ENCODE results near the gene ABCF3. TPM values are rescaled to one million over a fixed set of nuclear protein-coding genes. Genes with fewer than 3 reads are reported as not detected.

ABCF3 gene, protein sequence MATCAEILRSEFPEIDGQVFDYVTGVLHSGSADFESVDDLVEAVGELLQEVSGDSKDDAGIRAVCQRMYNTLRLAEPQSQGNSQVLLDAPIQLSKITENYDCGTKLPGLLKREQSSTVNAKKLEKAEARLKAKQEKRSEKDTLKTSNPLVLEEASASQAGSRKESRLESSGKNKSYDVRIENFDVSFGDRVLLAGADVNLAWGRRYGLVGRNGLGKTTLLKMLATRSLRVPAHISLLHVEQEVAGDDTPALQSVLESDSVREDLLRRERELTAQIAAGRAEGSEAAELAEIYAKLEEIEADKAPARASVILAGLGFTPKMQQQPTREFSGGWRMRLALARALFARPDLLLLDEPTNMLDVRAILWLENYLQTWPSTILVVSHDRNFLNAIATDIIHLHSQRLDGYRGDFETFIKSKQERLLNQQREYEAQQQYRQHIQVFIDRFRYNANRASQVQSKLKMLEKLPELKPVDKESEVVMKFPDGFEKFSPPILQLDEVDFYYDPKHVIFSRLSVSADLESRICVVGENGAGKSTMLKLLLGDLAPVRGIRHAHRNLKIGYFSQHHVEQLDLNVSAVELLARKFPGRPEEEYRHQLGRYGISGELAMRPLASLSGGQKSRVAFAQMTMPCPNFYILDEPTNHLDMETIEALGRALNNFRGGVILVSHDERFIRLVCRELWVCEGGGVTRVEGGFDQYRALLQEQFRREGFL
- total RNA-seq: 31.6 and 33.1 TPM in 2 replicates
- polyA plus RNA-seq: 62.7 and 68.8 TPM in 2 replicates

DNA sequence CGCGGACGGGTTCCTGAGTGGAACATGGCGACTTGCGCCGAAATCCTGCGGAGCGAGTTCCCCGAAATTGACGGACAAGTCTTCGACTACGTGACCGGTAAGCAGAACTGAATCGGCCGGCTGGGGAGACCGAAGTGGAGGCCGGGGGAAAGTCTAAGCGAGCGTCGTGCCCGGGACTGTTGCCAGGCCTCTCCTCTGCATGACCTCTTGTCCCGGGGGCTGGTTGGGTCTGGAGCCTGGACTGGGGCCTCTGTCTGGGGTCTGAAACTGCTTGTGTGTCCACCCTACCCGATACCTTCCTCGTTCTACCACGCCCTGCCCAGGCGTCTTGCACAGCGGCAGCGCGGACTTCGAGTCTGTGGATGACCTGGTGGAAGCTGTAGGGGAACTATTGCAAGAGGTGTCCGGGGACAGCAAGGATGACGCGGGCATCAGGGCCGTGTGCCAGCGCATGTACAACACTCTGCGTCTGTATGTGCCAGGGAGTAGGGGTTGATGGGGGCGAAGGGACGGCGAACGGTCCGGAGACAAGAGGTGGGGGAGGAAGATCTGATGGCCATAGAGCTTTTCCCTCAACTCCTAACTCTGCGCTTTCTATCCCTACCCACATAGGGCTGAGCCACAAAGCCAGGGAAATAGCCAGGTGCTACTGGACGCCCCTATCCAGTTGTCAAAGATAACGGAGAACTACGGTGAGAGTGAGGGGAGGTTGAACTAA is at the start of gene ABCF3:
TSS of gene ABCF3 (plus strand) at position 16 of the 718 bp plus-strand sequence. CDS start at position 25, 9 bp downstream.
- DNase-seq (ENCODE audit: low spot score): no peak

DNA sequence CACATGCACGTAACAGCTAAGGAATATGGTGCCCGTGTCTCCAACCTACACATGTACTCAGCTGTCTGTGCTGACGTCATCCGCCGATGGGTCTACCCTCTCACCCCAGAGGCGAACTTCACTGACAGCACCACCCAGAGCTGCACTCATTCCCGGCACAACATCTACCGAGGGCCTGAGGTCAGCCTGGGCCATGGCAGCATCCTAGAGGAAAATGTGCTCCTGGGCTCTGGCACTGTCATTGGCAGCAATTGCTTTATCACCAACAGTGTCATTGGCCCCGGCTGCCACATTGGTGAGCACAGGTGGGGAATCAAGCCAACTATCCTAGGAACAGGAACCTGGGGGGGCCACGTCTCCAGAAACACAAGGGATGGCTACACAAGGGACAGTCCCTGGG is 45.6 kb upstream of the ABCF3 start:
- Histone ChIP-seq H3K27ac (no peak overlapping the region), H3K79me2 (peaks cover 54% of the 10 kb centered on the region), H3K4me2 (no peak overlapping the region), H3K4me3 (no peak overlapping the region), H2AFZ (no peak overlapping the region), H3K4me1 (ENCODE audit: insufficient read depth) (peaks cover 14% of the 10 kb centered on the region), H3K9me2 (replicated peaks; ENCODE audit: insufficient read depth) (no peaks in the 10 kb centered on the region), H3K9me3 (ENCODE audit: low read depth) (no peaks in the 10 kb centered on the region), H3K36me3 (replicated peaks; ENCODE audit: insufficient read depth, low read depth) (no peaks in the 10 kb centered on the region), H4K20me1 (ENCODE audit: insufficient read depth, poor library complexity, severe bottlenecking) (peaks cover 8% of the 10 kb centered on the region), H3K27me3 (no peaks in the 10 kb centered on the region)
- DNase-seq (ENCODE audit: low spot score): no peak
- WGBS (ENCODE audit: low lambda C conversion rate, missing lambda C conversion rate): 95% methylated on average over 10 of the region's 10 CpGs
- TF ChIP-seq EZH2phosphoT487 (IDR thresholded peaks at IDR 0.05; ENCODE audit: low read depth, severe bottlenecking, unreplicated experiment): no peak
- TF ChIP-seq, protein P1, sequence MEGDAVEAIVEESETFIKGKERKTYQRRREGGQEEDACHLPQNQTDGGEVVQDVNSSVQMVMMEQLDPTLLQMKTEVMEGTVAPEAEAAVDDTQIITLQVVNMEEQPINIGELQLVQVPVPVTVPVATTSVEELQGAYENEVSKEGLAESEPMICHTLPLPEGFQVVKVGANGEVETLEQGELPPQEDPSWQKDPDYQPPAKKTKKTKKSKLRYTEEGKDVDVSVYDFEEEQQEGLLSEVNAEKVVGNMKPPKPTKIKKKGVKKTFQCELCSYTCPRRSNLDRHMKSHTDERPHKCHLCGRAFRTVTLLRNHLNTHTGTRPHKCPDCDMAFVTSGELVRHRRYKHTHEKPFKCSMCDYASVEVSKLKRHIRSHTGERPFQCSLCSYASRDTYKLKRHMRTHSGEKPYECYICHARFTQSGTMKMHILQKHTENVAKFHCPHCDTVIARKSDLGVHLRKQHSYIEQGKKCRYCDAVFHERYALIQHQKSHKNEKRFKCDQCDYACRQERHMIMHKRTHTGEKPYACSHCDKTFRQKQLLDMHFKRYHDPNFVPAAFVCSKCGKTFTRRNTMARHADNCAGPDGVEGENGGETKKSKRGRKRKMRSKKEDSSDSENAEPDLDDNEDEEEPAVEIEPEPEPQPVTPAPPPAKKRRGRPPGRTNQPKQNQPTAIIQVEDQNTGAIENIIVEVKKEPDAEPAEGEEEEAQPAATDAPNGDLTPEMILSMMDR (IDR thresholded peaks at IDR 0.05; ENCODE audit: poor library complexity): no peak
- TF ChIP-seq EZH2 (IDR thresholded peaks at IDR 0.05; ENCODE audit: borderline replicate concordance): no peak

More for the DNA sequence above, at the start of gene ABCF3:
- Histone ChIP-seq H2AFZ (peak within 1 kb of the TSS; percentile 55), H3K9me2 (replicated peaks; ENCODE audit: insufficient read depth) (no peaks in the 10 kb centered on the region), H3K27me3 (no peaks in the 10 kb centered on the region), H3K9me3 (ENCODE audit: low read depth) (no peaks in the 10 kb centered on the region), H3K36me3 (replicated peaks; ENCODE audit: insufficient read depth, low read depth) (no peaks in the 10 kb centered on the region), H3K4me3 (peak within 1 kb of the TSS; percentile 62), H3K4me2 (peak within 1 kb of the TSS; percentile 99), H3K79me2 (peaks cover 46% of the 10 kb centered on the region), H4K20me1 (ENCODE audit: insufficient read depth, poor library complexity, severe bottlenecking) (peaks cover 19% of the 10 kb centered on the region), H3K27ac (peak within 1 kb of the TSS; percentile 85), H3K4me1 (ENCODE audit: insufficient read depth) (peaks cover 15% of the 10 kb centered on the region)
- 2% methylated on average over 43 of the region's 45 CpGs for WGBS (ENCODE audit: low lambda C conversion rate, missing lambda C conversion rate)
- no peak for TF ChIP-seq EZH2phosphoT487 (IDR thresholded peaks at IDR 0.05; ENCODE audit: low read depth, severe bottlenecking, unreplicated experiment)
- TF ChIP-seq, protein P1 (IDR thresholded peaks at IDR 0.05; ENCODE audit: poor library complexity): no peak
- TF ChIP-seq EZH2 (IDR thresholded peaks at IDR 0.05; ENCODE audit: borderline replicate concordance): no peak

DNA sequence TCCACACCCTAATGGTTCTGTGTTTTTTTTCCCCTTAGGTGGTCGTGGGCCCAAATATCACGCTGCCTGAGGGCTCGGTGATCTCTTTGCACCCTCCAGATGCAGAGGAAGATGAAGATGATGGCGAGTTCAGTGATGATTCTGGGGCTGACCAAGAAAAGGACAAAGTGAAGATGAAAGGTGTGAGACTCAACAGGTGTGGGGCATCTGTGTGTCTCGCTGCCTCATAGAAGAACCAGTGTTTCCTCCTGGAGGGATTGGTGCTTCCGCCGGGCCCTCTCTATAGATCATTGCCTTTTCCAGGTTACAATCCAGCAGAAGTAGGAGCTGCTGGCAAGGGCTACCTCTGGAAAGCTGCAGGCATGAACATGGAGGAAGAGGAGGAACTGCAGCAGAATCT is 43.8 kb upstream of the ABCF3 start:
- no peaks in the 10 kb centered on the region for H3K27me3 ChIP-seq
- no peaks in the 10 kb centered on the region for H4K20me1 ChIP-seq (ENCODE audit: insufficient read depth, poor library complexity, severe bottlenecking)
- DNase-seq (ENCODE audit: low spot score): no peak
- no peaks in the 10 kb centered on the region for H3K36me3 ChIP-seq (replicated peaks; ENCODE audit: insufficient read depth, low read depth)
- no peak for TF ChIP-seq EZH2 (IDR thresholded peaks at IDR 0.05; ENCODE audit: borderline replicate concordance)
- no peak for TF ChIP-seq EZH2phosphoT487 (IDR thresholded peaks at IDR 0.05; ENCODE audit: low read depth, severe bottlenecking, unreplicated experiment)
- TF ChIP-seq, protein P1 (IDR thresholded peaks at IDR 0.05; ENCODE audit: poor library complexity): no peak
- no peak overlapping the region for H2AFZ ChIP-seq
- H3K4me1 ChIP-seq (ENCODE audit: insufficient read depth): peaks cover 6% of the 10 kb centered on the region
- H3K4me2 ChIP-seq: no peak overlapping the region
- no peaks in the 10 kb centered on the region for H3K9me3 ChIP-seq (ENCODE audit: low read depth)
- no peak overlapping the region for H3K27ac ChIP-seq
- H3K79me2 ChIP-seq: peaks cover 37% of the 10 kb centered on the region
- over 99% methylated on average over 7 of the region's 7 CpGs for WGBS (ENCODE audit: low lambda C conversion rate, missing lambda C conversion rate)
- H3K4me3 ChIP-seq: no peak overlapping the region
- no peaks in the 10 kb centered on the region for H3K9me2 ChIP-seq (replicated peaks; ENCODE audit: insufficient read depth)
